Subcutaneous adipose tissue (tissue), 4 donors: ENCODE data around the gene IL11. TPM values are rescaled to one million over a fixed set of nuclear protein-coding genes. Genes with fewer than 3 reads are reported as not detected.

Source experiments
- CTCF ChIP-seq: fragments of 450-650 bp; IDR thresholded peaks from one replicate; pipeline ENCODE4 v1.5.1; 2016; ENCODE audit warnings: low read depth, mild to moderate bottlenecking, control low read depth, antibody characterized with exemption, moderate library complexity
- total RNA-seq, 4 donors: library from RNA; depleted of rRNA; stranded (reverse); fragments of >200 nt; gene quantifications; one replicate each; pipeline ENCODE4 v1.1.0, GENCODE V29; 2016

Gene IL11
- total RNA-seq, 4 donors from 2014 or later = not detected

- no peak for TF ChIP-seq CTCF
Measured at GRCh38 chr19:55382522-55383054, 12.3 kb upstream of the IL11 start.

- no peak for TF ChIP-seq CTCF
Measured at GRCh38 chr19:55382013-55382412, 11.8 kb upstream of the IL11 start.

- TF ChIP-seq CTCF = no peak
Measured at GRCh38 chr19:55379174-55379573, 8.9 kb upstream of the IL11 start.

GRCh38 chr19:55377356-55378131 lies 7.3 kb upstream of the IL11 start:
- TF ChIP-seq CTCF = no peak

DNA sequence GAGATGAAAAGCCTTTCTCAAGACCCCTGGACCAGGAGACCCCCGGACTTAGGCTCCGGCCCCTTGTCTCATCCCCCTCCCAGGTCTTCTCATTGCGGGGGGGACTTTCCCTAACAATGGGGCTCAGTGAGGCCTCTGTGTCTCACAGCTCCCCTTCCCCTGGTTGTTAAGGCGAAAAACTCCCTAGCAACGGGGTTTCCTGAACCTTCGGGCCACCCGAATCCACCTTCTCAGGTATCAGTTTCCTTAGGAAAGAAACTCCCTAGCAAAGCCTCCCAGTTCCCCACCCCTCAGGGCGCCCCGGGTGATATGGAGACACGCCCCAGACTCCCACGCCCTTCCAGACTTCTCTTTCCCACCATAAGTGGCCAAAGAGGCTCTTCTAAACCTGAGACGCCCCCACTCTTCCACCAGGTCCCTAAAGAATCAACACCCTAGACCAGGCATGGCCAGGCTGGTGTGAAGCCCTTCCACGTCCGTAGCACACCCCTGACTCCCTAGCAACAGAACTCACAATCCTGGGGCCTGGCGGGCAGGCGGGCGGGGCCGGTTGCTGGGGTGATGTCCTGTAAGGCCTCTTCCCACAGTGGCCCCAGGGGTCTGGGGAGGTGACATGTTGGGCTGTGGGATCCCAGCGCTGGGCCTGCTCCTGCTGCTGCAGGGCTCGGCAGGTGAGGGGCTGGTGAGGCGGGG lies 6.1 kb upstream of the IL11 start, which contains the start of gene TMEM190:
TSS of gene TMEM190 (plus strand) at position 586 of the 693 bp plus-strand sequence. CDS start at position 614, 28 bp downstream.
- no peak for TF ChIP-seq CTCF

DNA sequence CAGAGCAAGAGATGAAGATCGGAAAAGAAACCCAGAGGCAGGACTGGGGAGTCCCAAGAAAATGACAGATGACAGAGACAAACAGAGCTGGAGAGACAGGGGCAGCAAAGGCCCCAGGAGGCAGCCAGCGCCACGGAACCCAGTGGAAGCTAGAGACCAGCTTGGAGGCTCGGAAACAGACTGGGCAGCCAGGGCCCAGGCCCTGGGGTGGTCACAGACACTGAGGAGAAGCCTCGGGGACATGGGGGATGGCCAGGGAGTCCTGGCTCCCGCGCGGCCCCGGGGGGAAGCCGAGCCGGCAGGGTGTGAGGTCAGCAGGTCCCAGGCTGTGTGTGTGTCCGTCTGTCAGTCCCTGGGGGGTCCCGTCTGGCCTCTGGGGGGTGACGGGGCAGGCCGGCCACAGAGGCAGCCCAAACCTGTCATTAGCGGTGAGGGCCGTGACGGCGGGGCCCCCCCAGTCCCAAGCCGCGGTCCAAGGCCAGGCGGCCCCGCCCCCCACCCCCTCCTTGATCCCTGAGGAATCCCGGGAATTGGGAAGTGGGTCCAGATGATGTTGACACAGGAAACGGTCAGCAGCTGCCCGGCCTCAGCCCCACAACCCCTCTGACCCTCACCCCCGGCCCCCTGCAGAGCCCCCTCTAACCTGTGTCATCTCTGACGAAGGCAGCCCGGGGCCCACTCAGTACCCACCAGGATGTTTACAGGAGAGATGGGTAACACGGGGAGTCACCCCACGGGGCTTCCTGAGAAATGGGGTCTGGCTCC lies 3.9 kb upstream of the IL11 start:
- TF ChIP-seq CTCF = no peak
